HG03103 (cell line): Measurements from ENCODE around the gene RGS1.
A peak's percentile ranks its signal among the peaks of the same experiment; 100 is the strongest.

ENCODE experiments used
- ATAC-seq: cut with Tn5 transposase; IDR thresholded peaks from one replicate; pipeline ENCODE4 v1.9.1; 2021; ENCODE audit warnings: low read depth; ENCODE audit not compliant: unreplicated experiment

The RGS1 gene

DNA sequence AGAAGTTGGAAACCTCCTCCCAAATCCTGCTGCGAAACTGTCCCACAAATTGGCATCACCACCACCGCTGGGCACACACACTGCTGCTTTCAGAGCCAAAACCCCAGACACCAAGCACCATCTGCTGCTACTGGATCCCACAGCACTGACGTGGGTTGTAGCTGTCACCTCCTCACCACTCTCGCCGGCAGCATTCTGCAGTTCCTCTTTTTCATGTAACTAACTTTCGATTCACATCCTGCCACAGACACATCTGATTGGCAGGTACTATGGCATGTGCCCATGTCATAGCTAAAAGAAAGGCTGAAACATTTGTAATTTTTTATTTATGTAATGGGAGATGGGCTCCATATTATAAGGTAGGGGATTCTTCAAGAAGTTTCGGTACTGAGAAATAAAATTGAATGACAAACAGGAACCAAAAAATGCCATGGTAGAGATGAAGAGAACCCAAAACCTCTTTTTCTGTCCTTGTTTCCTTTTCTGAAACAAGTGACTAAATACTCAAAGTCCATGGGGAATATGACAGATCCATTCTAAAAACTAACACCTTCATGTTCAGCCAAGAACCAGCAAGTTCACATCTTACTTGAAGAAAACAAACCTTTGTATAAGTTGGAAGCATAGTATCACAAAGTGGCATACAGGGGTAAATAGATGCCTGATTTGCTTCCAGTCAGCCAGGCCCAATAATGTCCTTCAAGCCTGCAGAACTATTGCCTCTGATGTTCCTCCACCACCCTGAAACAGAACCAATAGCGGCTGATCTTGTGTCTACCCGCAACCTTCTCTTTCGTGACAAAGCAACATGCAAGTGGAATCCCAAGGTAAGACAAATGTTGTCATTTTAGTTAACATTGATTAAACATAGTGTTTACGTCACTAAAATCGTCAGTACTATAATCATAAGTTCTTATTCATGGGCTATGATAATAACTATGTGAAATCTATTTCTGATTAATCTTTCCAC, 33.8 kb downstream of the RGS1 start:
- peak; percentile 99 for ATAC-seq

DNA sequence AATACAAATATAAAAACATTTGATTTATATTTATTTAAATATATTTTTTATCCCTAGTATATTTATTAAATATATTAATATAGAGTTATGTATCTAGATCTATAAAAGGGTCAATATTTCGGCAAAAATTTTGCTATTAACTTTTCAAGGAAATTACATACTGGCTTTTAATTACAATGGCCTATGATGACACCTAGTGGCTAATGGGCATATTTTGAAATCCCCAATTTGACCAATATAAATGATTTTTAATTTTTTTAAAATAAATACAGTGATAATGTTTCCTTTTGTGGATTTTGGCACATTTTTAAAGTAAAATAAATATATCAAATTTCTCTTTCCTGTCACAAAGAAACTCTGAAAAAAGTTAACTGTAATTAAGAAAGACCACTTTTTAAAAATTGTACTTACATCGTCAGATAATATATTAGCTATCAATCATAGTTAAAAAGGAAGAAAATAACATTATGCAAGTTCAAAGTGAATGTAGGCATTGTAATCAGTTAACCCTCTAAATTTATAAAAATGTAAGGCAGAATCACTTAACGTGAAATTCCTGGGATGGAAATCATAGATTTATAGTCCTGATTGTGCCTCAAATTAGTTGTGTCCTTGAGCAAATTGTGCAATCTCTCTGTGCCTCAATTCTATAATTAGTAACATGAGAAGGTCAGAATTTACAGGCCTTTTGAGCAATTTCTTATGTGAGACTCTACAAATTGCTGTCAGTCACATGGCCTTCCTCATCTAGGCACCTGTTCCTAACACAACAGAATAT, 34.7 kb downstream of the RGS1 start:
- ATAC-seq: no peak

DNA sequence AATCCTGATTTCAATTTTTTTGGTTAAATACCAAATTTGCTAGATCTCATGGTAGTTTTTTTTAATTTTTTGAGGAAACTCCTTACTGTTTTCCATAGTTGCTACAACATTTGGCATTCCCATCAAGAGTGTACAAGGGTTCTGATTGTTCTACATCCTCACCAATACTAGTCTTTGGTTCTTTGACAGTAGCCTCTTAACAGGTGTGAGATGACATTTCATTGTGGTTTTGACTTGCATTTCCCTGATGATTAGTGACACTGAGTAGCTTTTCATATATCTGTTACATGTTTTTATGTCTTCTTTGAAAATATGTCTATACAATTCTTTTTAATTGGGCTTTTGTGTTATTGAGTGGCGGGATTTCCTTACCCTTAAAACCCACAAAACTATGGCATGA, 39.5 kb downstream of the RGS1 start:
- ATAC-seq: peak; percentile 43

DNA sequence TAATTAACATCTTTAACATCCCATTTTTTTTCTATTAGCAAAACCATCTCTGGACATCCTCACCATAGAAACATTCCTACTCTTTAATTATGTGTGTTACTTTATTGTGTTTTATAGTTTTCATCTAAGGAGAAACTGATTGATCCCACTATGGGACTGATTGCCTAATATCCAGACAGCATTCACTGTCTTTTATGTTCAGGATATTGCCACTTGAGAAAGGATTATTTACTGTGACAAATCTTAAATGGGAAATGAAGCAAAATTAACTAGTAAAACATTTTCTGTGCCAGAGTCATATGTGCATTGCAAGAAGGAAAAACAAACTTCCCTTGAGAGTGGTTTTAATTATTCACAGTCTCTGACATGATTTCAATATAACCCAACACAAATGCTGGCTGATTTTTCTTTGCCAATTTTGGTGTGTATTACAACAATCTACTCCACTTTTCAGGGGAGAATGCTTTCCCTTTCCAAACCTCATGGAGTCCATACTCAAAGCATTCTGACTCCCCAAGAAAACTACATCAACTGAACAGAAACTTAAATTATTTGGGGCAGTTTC, 44.6 kb downstream of the RGS1 start:
- no peak for ATAC-seq

DNA sequence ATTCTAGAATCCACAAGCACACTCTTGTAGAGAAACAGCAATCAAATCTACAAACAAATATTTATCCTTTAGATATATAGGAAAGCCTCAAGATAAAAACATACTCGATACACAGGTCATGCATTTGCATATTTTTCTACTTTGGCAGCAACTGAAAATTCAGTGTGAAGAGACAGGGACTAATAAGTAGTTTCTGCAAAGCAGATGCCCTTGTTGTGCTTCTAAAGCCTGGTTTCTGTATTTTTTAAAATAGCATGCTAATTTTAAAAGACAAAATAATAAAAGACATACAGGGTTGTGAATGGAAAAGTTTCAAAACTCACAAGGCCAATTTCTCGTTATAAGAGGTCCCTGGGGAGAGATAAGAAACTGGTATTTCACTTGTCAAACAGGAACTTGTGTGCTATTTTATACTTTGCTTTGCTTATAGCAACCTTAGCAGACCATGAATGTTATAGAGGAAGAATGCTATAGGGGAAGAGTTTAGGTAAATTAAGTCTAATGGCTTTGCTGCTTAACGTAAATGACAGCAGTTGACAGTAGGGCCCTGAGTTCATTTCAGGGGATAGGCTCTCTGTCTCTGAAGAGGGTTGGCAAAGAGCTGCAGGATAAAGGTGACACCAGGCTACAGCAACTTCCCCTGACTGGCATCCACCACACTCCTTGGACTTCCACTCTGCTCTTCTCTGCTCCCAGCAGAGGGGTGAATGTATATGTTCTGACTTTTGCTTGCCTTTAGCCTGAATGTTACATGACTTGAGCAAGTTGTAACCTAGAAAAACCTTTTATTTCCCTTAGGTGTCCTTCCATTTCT, 51.0 kb downstream of the RGS1 start:
- ATAC-seq: peak; percentile 91

DNA sequence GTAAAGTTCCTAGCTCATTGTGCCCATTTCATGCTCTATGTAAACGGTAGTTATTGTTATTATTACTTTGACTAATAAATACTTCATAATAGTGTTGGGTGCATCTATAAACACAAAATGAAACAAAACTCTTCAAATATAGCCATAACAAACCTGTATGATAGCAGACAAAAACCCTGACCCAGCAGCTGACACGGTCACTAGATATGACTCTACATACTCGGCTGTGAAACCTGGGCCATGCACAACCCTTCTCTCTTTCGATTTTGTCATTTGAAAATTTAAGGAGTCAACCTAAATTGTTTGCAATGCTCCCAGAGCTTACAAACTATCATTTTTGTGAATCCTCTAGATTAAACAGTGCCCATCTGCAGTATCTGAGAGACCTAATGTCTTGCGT, 52.3 kb downstream of the RGS1 start:
- ATAC-seq: no peak

DNA sequence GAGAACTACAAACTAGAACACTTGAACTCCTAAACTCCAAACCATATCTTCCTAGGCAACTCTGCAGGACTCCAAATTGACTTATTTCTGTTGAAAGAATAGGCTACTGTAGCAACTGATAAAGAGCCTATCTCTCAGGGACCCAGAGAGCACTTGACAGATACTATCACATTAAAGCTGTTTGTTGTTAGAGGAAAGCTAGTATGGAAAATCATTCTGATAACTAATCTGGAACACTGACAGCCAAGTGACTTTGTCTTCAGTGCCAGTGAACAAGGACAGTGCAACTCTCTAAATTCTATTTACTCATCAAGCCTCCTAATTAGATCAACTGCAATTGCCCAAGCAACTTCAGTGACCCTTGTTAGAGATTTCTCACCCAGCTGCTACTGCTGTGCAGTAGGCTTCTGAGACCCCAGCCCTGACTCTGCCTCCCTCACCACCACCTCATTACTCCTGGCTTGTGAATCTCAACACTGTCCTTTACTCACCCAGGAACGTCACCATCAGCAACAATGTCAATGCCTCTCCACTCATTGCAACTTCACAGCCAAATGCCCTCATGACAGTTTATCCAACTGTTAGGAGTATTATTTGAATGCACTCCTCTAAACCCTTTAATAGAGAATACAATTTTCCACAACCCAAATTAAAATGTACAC, 53.0 kb downstream of the RGS1 start:
- ATAC-seq: no peak

DNA sequence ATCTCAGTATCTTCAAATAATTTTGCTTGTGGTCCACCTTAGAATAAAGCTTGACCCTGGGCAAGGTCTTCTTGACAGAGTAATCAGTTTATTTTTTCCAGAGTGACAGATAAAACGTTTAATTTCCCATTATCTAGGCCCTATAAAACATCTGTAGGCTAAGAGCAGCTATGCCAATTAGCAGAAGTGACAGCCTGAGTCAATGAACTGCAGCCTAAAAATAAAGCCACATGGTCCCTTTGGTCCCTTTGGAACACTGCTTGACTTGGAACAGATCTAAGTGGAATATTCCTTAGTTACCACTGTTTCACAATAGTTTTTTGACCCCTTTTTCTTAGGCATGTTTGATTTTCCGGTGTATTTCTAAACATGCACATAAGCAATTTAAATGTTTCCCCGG, 54.0 kb downstream of the RGS1 start:
- no peak for ATAC-seq
